DMS153 (cell line): ENCODE measurements around the gene TRIM9.
"Not testable (repeated sequence)": the region's sequence is repeated elsewhere in the genome, so short reads cannot be mapped to it uniquely, and the experiment has no call there.

Source experiments
- DNase-seq: peaks from one replicate; lab custom pipeline; 2025; lab: John Stamatoyannopoulos, UW

Gene TRIM9

DNA sequence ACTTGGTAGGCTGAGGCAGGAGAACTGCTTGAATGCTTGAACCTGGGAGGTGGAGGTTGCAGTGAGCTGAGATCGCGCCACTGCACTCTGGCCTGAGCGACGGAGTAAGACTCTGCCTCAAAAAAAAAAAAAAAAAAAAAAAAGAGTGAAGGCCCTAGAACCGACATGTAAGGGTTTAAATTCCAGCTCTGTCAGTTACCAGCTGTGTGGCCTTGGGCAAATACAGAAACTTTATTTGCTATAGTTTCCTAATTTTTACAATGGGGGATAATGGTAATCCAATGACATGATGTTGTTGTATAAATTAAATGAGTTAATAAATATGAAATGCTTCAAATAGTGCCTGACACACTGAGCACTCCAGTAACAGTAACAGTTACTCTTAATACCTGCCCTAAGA, 131.0 kb downstream of the TRIM9 start:
- DNase-seq, result no peak

DNA sequence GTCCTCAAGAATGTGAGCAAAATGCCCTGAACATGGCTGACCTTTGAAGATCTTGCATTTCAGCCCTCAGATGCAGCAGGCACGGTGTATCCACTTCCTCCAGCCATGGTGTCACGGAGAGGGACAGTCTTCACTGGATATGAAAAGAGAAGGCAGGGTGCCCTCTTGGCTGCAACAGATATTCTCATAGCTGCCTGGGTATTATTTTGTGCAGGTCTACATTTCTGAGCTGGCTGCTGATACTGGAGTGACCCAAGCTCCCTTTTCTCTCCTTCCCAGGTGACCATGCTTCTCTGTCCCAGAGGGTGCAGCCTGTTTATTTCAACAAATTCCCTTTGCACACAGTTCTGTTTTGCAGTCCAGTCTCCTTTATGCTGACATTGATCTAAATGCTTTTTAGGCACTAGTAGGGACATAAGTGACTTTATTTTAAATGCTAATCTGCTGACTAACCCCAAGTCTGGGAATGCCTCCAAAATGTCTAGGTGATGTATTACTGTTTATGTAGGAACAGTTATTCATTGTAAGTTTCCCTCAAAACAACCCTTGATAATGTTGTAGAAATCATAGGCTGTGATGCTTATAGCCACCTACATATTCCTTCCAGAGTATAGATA, 133.2 kb downstream of the TRIM9 start:
- DNase-seq, result no peak

DNA sequence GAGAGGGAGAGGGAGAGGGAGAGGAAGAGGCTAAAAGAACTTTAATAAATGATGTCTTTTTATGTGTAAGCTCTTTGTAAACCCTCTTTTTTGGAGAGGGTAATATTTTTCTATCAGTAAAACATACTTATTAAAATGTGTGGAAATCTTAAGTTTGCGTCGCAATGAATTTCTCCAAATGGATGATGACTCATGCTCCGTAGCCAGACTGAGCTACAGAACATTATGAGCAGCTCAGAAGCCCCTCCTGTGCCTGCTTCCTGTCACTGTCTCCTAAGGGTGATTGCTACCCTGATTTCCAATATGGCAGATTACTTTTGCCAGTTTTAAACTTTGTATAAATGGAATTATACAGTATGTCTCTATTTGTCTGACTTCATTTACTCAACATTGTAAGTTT, 137.6 kb downstream of the TRIM9 start:
- DNase-seq, result no peak

DNA sequence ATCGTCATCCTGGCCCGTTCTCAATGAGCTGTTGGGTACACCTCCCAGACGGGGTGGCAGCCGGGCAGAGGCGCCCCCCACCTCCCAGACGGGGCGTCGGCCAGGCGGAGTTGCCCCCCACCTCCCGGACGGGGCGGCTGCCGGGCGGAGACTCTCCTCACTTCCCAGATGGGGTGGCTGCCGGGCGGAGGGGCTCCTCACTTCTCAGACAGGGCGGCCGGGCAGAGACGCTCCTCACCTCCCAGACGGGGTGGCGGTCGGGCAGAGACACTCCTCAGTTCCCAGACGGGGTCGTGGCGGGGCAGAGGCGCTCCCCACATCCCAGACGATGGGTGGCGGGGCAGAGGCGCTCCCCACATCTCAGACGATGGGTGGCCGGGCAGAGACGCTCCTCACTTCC, 138.5 kb downstream of the TRIM9 start:
- not testable (repeated sequence) for DNase-seq

DNA sequence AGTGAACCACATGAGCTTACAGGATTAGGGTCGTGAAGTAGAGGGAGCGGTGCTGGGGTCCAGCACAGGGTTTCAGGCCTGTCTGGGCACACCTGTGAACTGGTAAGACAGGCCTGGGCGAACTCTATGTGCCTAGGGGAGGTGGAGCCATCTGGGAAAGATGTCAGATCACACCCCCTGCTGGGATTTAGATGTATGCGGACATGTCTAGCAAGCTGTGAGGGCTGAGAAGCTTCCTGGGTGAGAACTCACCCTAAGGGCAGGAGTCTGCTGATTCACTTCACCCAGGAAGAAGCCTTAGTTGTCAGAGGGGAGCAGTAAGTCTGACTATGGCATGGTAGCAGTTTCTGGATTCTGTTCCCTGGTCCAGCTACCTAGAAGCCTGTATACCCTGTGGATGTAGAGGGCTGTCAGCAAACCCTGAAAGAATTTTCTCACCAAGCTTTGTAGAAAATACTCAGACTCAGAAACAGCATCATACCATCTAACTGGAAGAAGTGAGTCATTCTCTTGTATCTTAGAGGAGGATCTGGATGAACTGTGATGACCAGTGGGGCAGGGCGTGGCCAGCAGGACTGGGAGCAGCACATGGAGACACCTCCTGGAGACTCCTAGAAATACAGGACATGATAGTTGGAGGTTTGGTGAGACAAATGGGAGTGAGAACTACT, 139.4 kb downstream of the TRIM9 start:
- DNase-seq, result peak; percentile 45

DNA sequence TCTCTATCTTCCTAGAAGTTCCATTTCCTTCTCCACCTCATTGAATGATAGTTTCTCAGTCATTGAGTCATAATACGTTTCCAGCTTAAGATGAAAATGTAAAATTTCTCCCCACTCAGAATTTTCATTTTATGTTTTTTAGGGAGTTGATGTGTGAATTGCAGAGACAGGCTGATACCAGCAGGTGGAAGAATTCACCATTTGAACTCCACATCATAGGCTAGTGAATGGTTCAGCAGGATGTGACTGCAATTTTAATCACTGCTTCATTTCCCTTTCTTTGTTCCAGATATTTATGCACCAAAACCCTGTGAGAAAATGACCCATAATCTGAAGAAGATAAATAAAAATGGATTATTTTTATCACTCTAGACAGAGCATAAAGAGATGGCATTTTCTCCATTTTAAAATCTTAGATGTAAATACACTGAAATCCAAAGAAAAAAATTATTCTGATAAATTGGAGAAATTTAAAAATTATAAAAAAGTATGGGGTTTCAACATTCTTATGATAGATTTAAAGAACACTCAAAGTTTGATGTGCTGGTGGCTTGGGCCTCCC, 140.0 kb downstream of the TRIM9 start:
- peak; percentile 55 for DNase-seq

DNA sequence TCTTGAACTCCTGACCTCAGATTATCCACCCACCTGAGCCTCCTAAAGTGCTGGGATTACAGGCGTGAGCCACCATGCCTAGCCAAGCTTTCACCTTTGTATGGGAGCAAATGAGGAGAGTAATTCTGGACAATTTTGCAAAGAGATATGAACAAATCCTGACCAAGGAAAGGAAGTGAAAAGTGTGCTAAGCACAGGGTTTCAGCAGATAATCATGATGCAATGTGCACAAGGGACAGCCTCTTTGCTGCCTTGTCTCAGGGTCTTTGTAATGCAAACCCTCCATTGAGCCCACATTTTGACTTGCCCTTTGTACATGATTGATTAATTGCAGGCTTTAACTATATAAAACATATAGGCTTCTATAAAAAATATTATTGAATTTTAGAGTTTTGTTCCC, 141.4 kb downstream of the TRIM9 start:
- no peak for DNase-seq

DNA sequence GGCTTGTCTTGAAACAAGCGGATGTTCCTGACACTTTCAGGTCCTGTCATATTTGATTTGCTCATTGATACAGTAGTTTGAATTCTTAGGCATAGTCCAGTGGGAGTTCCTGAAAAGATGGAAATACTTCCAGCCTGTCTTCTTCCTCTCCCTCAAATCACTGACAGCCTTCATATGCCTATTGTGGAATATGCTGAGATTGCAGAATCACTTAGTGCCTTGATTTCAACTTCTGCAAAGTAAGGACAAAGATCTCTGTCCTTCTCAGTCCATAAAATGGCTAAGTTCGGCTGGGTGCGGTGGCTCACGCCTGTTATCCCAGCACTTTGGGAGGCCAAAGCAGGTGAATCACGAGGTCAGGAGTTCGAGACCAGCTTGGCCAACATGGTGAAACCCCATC, 143.9 kb downstream of the TRIM9 start:
- DNase-seq, result no peak

DNA sequence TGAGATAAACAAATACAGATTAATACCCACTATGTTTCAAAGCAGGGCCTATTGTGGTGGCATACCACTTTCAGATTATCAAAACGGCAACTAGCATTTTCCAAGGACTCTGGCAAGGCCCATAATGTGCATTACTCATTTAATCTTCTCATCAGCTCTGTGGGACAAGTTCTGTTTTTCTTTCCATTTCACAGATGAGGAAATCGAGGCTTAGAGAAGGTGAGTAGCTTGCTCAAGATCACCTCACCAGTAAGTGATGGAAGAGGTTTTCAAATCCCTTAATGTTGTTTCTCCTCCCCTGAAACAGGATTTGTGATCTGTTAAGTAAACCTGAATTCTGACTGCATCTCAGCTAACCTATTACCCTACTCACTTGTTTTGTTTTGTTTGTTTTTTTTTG, 146.7 kb downstream of the TRIM9 start:
- DNase-seq, result no peak

DNA sequence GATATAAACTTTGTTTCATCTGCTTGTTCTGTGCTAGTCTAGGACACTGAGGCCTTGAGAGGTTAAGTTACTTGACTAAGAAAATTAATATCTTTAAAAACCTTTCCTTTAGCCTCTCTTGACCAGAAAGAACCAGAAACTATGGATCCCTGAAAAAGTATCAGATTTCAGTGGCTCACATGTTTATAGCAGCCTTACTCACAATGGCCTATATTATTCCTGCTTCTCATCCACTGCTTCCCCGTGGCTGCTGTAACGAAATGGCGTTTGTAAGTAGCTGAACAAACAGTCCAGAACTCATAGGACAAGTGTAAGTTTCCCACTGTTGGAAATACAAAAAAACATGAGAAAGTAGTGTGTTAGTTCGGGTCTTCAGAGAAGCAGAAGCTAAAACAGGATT, 147.5 kb downstream of the TRIM9 start:
- peak; percentile 29 for DNase-seq

DNA sequence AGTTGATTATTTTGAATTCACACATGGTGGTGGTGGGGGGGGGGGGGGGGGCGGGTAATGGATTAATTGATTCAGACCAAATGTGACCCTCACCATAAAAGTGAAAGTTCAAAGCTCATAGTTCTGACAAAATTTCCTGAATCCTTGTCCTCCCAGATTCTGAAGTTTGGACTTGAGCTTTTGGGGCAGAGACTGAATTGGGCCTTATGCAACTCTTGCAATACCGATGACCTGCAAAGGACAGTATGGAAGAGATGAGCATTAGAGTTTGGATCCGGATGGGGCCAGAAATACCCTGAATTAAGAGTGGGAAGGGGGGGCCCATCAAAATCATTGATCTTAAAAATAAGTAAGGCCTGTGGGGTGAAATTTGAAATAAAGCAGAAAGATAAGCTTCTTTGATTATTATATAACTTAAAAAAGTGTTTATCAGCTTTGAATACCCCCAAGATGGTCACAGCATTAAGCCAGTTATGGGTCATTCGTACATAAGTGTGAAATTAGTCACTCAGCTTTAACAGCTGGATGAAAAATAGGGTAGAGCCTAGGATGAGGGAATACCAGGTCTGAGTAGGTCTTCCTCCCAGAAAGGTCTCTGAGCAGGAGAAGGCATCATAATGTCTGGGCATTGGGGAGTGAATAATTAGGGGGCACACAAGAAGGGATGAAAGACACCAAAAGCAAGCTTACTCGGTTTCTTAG, 148.5 kb downstream of the TRIM9 start:
- no peak for DNase-seq

DNA sequence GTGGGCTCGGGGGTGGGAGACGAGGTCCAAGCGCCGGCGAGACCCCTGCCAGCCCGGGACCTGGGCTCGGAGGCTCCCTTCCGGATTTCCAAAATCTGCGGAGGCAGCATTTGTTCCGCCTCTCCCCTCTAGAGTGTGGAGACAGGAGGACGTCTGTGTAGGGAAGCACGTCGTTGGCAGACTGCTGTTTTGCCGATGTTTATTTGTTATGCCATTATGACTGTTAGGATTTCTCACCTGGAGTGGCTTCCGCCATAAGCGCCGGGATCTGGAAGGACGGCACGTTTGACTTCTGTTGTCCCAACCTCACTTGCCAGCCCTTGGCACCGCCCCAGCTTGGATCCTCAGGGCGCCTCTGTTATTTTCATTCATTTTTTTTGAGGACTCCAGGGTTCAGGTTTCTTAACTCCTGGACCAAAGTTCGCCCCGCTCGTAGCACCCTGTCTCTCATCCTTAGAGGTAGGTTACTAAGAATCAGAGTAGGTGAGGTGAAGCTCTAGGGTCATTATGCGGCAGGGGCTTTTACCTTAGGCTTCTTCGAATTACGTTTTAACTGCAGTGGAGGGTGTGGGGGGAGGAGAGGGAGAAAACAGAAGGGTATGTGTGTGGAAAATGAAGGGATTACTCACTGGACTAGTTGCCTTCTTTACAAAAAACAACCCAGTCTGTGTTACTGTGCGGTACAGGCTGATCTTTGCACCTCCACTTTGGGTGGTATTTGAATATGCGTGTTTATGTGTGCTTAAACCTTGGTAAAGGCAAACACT, 150.1 kb downstream of the TRIM9 start:
- peak; percentile 53 for DNase-seq

DNA sequence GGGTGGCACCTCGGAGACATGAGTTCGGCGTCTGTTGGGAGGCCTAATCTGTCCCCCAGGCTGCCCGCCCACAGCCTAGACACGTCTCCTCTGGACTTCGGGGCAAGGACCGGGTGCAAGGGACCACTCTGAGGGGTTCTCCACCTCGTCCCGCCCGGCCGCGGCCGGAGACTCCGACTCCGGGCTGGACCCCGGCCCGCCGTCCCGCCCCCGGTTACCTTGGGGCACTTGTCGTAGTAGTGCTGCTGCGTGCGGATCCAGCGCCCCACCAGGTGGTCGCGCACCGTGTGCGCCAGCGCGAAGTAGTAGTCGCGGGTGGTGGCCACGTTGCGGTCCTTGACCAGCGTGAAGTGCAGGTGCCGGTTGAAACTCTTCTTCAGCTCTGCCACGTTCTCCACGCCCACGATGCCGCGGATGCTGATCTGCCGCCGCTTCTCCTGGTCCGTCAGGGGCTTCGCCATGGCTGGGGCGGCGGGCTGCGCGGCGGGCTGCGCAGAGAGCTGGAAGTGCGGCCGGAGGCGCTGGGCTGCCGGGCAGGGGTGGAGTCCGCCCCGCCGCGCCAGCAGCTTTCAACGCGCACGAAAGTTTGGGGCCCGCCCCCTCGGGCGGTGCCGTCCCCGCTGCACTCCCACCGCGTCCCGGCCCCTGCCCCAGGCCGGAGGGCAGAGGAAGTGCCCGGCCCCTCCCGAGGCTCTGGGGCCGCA, 150.8 kb downstream of the TRIM9 start, which contains the start of gene PYGL:
PYGL (minus strand) TSS at position 541 of the 704 bp plus-strand sequence; CDS start at position 461, 80 bp downstream.
- no peak for DNase-seq

DNA sequence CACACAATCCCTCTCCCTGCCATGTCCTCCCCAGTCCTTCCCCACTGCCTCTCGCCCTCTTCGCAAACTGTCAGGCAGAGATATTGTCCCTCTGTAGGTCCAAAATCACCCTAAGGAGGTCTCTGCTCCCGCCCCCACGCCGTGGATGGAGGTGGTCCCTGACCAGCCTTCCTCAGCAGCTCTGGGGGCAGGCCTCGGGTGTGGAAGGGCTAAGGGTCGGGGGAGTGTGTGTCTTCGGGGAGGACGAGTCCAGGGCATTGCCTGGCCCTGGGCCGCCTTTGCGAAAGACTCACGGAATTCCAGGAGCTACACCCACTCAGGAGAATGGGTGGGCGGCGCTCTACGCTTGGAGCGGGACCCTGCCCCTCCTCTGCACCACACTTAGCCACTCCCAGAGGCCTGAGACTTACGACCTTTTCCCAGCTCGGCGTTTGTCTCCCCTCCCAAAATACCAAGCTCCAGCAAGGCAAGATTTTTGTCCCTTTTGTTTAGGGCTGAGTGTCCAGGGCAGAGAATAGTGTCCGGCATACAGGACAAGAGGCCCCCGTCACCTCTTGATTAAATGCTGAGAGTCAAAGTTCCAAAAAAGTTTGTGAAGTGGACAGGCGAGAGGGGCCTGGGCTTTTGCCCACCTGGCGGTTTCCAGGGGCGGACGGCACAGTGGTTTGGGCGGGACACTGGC, 151.5 kb downstream of the TRIM9 start:
- DNase-seq, result no peak

DNA sequence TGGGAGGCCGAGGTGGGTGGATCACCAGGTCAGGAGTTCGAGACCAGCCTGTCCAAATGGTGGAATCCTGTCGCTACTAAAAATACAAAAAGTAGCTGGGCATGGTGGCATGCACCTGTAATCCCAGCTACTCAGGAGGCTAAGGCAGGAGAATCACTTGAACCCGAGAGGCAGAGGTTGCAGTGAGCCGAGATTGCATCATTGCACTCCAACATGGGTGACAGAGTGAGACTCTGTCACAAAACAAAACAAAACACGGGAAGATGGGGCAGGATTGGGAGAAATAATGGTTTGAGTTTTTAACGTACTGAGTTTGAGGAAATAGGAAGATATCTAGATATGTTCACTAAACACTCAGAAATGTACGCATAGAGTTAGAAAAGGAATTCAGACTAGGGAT, 153.3 kb downstream of the TRIM9 start:
- DNase-seq, result not testable (repeated sequence)

DNA sequence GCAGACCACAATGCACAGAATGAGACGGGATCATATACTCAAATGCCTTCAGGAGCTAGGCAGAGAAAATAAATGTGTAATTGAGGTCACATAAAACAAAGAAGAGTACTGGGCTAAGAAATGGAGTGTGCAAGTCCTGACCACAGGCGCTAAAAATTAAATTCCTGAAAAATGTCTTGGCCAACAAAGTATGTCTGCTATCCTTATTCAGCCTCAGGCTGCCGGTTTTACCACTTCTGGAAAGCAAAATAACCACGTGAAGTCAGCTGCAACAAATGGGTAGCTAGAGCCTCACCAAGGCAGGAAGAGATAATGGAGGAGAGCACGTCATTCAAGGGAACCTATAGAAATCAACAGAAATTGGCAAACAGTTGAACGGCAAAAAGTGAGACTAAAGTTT, 153.8 kb downstream of the TRIM9 start:
- no peak for DNase-seq

DNA sequence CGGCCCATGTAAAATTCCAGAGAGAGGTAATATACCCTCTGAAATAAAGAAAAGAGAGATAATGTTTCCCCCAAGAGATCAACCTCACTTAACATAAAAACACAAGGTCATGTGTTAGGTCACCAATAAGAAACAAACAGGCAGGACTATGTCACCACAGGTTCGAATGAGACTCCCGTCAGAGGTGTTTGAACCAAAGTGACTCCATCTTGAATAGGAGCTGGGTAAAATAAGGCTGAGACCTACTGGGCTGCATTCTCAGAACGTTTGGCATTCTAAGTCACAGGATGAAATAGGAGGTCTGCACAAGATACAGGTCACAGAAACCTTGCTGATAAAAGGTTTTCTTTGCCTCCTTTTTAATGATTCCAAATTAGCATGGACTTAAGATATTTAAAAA, 157.1 kb downstream of the TRIM9 start:
- DNase-seq, result no peak

DNA sequence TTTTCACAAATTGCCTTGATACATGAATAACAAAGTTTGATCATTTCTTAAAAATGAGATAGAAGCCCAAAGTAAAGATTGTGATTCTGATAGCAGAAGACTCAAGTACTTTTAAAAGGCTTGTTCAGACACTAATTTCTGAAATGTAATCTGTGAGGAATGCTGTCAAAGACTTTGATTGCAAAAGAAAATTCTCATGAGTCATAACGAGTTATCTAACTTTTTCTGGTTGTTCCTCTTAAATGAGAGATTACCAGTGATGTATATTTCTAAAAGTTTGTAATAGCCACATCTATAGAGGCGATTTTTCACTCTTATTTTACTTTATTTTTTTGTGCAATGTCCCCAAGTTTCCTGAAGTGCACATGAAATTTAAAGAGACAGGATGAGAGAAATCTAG, 157.6 kb downstream of the TRIM9 start:
- no peak for DNase-seq

DNA sequence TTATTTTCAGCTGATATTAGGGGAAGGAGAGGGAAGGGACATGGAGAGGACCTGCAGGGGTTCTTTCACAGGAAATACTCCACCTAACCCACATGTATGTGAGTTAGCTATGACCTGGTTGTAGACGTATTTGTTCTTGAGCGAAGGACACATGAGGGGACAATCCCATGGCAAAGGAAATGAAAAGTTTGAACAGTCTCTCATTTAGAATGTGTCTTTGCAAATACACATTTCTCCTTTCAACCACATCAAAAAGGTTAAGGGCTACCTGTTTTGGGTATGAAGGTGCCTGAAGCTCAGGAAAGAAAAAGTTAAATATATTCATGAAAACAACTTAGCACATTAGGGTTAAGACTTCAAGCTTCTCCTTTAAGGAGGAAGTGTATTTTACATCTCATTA, 158.0 kb downstream of the TRIM9 start:
- no peak for DNase-seq

DNA sequence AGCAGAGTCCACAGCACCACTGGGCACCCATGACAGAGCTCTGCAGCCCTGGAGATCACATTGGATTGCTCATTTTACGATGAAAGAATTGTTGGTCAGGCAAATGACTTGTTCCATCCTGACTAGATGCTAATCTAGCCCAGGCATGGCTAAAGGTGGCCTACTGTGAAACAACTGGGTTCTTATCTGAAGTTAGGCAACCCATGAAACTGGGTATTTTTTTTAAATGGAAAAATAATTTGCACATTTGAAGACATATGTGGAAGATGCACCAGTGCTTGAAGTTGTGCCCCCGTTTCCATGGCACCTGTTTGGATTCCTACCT, 158.9 kb downstream of the TRIM9 start:
- no peak for DNase-seq
